ENCODE measurements around the gene LRIG1.
A peak's percentile ranks its signal among the peaks of the same experiment; 100 is the strongest.

Gene LRIG1

GRCh38 chr3:66336333-66336766, 164.5 kb downstream of the LRIG1 start:
- TF ChIP-seq, protein P1, sequence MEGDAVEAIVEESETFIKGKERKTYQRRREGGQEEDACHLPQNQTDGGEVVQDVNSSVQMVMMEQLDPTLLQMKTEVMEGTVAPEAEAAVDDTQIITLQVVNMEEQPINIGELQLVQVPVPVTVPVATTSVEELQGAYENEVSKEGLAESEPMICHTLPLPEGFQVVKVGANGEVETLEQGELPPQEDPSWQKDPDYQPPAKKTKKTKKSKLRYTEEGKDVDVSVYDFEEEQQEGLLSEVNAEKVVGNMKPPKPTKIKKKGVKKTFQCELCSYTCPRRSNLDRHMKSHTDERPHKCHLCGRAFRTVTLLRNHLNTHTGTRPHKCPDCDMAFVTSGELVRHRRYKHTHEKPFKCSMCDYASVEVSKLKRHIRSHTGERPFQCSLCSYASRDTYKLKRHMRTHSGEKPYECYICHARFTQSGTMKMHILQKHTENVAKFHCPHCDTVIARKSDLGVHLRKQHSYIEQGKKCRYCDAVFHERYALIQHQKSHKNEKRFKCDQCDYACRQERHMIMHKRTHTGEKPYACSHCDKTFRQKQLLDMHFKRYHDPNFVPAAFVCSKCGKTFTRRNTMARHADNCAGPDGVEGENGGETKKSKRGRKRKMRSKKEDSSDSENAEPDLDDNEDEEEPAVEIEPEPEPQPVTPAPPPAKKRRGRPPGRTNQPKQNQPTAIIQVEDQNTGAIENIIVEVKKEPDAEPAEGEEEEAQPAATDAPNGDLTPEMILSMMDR (IDR thresholded peaks at IDR 0.05; ENCODE audit: insufficient read depth, low read length, missing control alignments): no peak
- peak; percentile 51 for DNase-seq (ENCODE audit: low read depth, low spot score)
- ChIA-PET CTCF (no interaction called here), POLR2A (no interaction called here)
- no peak overlapping the region for H3K4me3 ChIP-seq (ENCODE audit: low read depth, low read length)

DNA sequence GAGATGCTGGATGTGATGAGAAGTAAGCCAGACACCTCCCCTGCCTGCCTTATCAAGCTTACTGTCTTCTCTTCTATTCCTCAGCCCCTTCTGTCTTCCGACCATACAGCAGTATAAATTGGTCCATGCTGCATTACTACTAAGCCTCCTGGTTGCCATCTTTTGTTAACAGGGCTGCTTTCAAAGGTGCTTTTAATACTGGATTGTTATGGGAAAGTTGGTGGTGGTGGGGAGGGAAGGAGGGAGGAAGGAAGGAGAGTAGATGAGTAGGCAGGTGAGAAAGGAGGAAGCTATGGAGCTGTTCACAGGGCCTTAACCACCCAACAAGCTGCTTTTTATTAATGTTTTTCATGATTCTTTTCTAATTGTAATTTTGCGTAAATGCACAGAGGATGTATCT, 165.2 kb downstream of the LRIG1 start:
- CTCF ChIA-PET: no interaction called here
- no peak overlapping the region for H3K4me3 ChIP-seq (ENCODE audit: low read depth, low read length)
- no peak for DNase-seq (ENCODE audit: low read depth, low spot score)
- POLR2A ChIA-PET: no interaction called here
- TF ChIP-seq, protein P1 (IDR thresholded peaks at IDR 0.05; ENCODE audit: insufficient read depth, low read length, missing control alignments): no peak

Measured in AG04449 (cell line).